Measurements from ENCODE around the gene ARMC8. TPM values are rescaled to one million over a fixed set of nuclear protein-coding genes. Genes with fewer than 3 reads are reported as not detected.
A peak's percentile ranks its signal among the peaks of the same experiment; 100 is the strongest.

ARMC8 gene
- total RNA-seq, 4 donors from 2014 or later = 28.8 to 58.0 (median 36.6) TPM

DNA sequence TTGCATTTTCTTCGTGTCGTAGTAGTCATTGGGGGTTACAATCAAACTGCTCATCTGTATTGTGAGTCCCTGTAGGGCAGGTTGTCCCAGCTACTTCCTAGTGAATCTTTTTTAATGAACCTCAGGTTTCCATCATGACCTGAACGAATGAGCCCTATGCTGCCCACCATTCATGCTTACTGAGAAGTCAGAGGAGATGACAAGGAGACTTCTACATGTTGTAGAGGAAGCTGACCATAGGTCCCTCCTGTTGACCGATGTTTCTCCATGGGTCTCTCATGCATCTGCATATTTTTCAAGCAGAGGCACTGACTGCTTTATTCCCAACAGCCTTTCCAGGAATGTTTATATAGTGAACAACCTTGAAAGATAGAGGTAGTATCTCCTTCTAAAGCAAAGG, 147.5 kb downstream of the ARMC8 start:
- no peak overlapping the region for H3K4me3 ChIP-seq (ENCODE audit: low read depth, poor library complexity, severe bottlenecking)
- 88 to 94% methylated on average over 4 of the region's 4 CpGs for WGBS, 2 donors
- peak in 1 of 2 donors; percentile 54 for DNase-seq (ENCODE audit: low spot score in 2 of 2)
- TF ChIP-seq, protein P1, sequence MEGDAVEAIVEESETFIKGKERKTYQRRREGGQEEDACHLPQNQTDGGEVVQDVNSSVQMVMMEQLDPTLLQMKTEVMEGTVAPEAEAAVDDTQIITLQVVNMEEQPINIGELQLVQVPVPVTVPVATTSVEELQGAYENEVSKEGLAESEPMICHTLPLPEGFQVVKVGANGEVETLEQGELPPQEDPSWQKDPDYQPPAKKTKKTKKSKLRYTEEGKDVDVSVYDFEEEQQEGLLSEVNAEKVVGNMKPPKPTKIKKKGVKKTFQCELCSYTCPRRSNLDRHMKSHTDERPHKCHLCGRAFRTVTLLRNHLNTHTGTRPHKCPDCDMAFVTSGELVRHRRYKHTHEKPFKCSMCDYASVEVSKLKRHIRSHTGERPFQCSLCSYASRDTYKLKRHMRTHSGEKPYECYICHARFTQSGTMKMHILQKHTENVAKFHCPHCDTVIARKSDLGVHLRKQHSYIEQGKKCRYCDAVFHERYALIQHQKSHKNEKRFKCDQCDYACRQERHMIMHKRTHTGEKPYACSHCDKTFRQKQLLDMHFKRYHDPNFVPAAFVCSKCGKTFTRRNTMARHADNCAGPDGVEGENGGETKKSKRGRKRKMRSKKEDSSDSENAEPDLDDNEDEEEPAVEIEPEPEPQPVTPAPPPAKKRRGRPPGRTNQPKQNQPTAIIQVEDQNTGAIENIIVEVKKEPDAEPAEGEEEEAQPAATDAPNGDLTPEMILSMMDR (IDR thresholded peaks at IDR 0.05) = no peak
- TF ChIP-seq POLR2A (IDR thresholded peaks at IDR 0.05) = no peak
- intact Hi-C loops (cut with DNase I; ENCODE audit: low total_unique reads) = no loop called here

DNA sequence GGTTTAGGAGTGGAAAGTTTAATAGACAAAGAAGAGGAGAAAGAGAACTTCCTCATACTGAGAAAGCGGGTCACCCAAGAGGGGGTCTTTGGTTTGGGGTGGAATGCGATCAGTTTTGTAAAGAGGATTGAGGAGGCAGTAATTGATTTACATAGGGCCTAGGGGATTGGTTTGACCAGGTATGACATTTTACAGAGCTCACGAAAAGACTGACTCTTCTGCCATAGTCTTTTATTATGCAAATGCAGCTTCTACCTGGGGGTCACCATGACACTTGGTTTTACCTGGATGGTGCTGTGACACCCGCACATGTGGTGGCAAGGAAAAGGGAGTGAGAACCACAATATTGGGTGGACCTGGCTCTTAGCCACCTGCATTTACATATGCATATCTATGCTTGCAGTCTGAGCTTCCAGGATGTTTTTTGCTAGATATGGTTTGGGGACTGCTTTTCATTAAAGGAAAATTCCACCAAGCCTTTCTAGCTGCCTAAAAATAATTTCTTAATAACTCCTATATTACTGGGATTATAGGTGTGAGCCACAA, 149.4 kb downstream of the ARMC8 start:
- WGBS, 2 donors = 87 to 88% methylated on average over 4 of the region's 4 CpGs
- intact Hi-C loops (cut with DNase I; ENCODE audit: low total_unique reads) = no loop called here
- peak in 1 of 2 donors; percentile 37 for DNase-seq (ENCODE audit: low spot score in 2 of 2)
- H3K4me3 ChIP-seq (ENCODE audit: low read depth, poor library complexity, severe bottlenecking) = no peak overlapping the region
- no peak for TF ChIP-seq POLR2A (IDR thresholded peaks at IDR 0.05)

DNA sequence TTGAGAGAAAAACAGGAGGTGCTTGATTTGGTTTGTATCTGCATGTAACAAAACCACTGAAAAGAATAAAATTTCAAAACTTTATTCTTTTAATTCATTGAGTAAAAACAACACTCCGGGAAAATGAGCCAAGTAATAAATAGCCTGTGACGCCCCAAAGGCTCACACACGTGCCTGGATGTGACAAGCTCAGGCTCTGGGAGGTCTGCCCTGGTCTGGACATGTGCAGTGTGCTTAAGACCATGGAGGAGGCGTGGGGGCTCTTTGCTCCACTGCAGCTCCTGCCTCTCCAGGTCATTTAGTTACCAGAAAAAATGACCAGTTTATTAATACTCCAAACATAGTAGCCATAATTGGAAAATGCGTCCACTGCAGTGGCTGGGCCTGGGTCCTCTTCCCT, 151.1 kb downstream of the ARMC8 start:
- H3K4me3 ChIP-seq (ENCODE audit: low read depth, poor library complexity, severe bottlenecking) = no peak overlapping the region
- 47 to 54% methylated on average over 5 of the region's 5 CpGs for WGBS, 2 donors
- peak in 1 of 2 donors; percentile 40 for DNase-seq (ENCODE audit: low spot score in 2 of 2)
- intact Hi-C loops (cut with DNase I; ENCODE audit: low total_unique reads) = no loop called here
- TF ChIP-seq, protein P1 (IDR thresholded peaks at IDR 0.05) = no peak
- no peak for TF ChIP-seq POLR2A (IDR thresholded peaks at IDR 0.05)

DNA sequence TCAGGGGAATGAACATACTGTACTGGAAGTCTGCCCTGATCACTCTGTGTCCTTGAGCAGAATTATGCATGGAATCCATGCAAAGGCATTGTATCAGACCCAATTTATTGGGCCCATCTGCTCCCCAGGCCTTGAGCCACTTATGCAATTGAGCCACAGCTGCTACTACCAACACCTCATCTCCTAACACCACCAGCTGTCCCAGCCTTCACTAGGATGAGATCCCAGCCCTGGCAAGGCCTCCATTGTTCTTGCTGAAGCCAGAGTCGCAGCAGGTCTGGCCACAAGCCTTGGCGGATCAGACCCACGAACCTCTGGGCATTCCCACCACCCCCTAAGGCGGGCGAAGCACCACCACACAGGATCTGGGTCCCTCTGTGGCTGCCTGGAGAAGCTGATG, 151.7 kb downstream of the ARMC8 start:
- H3K4me3 ChIP-seq (ENCODE audit: low read depth, poor library complexity, severe bottlenecking) = no peak overlapping the region
- peak in 1 of 2 donors; percentile 77 for DNase-seq (ENCODE audit: low spot score in 2 of 2)
- intact Hi-C loops (cut with DNase I; ENCODE audit: low total_unique reads) = no loop called here
- WGBS, 2 donors = 85 to 88% methylated on average over 5 of the region's 5 CpGs
- TF ChIP-seq POLR2A (IDR thresholded peaks at IDR 0.05) = no peak
- TF ChIP-seq, protein P1 (IDR thresholded peaks at IDR 0.05) = no peak

DNA sequence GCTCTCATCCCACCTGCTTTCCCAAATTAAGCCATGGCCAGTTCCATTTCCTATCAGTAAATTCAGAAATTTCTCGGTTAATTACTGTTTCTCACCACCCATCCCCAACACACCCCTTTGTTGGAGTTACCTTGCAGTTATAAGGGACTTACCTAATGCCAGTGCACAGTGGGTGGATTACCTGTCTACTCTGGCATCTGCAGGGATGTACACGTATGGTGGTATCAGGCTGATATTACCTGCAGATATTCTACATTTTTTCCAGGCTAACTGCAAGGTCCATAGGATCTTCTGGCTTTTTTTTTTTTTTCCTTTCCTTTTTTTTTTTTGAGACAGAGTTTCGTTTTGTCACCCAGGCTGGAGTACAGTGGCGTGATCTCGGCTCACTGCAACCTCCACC, 153.4 kb downstream of the ARMC8 start:
- DNase-seq (ENCODE audit: low spot score in 2 of 2) = no peak
- intact Hi-C loops (cut with DNase I; ENCODE audit: low total_unique reads) = no loop called here
- 86 to 96% methylated on average over 5 of the region's 5 CpGs for WGBS, 2 donors
- TF ChIP-seq, protein P1 (IDR thresholded peaks at IDR 0.05) = no peak
- TF ChIP-seq POLR2A (IDR thresholded peaks at IDR 0.05) = no peak
- no peak overlapping the region for H3K4me3 ChIP-seq (ENCODE audit: low read depth, poor library complexity, severe bottlenecking)

DNA sequence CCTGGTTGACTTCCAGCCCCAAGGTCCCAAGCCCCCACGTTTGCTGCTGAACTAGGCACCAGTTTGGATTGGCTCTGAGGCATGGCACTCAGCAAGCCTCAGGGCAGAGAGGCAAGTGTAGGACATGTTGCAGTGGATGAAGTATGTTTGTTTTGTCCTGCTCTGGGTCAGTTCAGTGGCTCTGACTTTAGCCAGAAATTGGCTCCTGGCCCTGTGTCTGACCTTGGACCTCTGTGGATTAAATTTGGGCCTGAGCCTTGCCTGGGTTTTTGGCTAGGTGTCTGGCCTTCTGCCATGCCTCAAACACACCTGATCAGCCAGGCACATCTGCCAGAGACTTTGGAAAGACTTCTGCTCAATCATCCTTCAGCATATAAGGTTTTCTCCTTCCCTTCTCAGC, 157.7 kb downstream of the ARMC8 start:
- DNase-seq (ENCODE audit: low spot score in 2 of 2) = no peak
- no peak overlapping the region for H3K4me3 ChIP-seq (ENCODE audit: low read depth, poor library complexity, severe bottlenecking)
- TF ChIP-seq POLR2A (IDR thresholded peaks at IDR 0.05) = no peak
- TF ChIP-seq, protein P1 (IDR thresholded peaks at IDR 0.05) = no peak
- 17 to 80% methylated on average over 1 of the region's 1 CpG for WGBS, 2 donors
- intact Hi-C loops (cut with DNase I; ENCODE audit: low total_unique reads) = no loop called here

Other genes with a start within 250 kb of the ARMC8 start
- gene CLDN18, start 177.1 kb upstream of the ARMC8 start, total RNA-seq = under 1 TPM in 1 of 4 donors, not detected in 3; 0.13 TPM
- 10 to 100 TPM; 10.9 to 45.0 (median 16.4) TPM for gene DZIP1L, start 71.7 kb upstream of the ARMC8 start, total RNA-seq
- gene A4GNT, start 54.9 kb upstream of the ARMC8 start, total RNA-seq = not detected
- gene DBR1, start 12.4 kb upstream of the ARMC8 start, total RNA-seq = 10 to 100 TPM in 3 of 4 donors, 1 to 10 TPM in 1; 9.1 to 13.9 (median 11.9) TPM
- gene NME9, start 142.6 kb downstream of the ARMC8 start, total RNA-seq = under 1 TPM in 1 of 4 donors, not detected in 3; 0.42 TPM
- 10 to 100 TPM in 2 of 4 donors, 1 to 10 TPM in 2; 6.3 to 22.2 (median 10.3) TPM for gene MRAS, start 161.3 kb downstream of the ARMC8 start, total RNA-seq
- 10 to 100 TPM; 44.5 to 59.5 (median 47.1) TPM for gene ESYT3, start 247.3 kb downstream of the ARMC8 start, total RNA-seq

All from lower leg skin (tissue), 4 donors.